Epithelial cell of proximal tubule (primary cell): Measurements from ENCODE around the gene C10orf71. TPM values are rescaled to one million over a fixed set of nuclear protein-coding genes. Genes with fewer than 3 reads are reported as not detected.

ENCODE experiments used
- DNase-seq: peaks from one replicate; pipeline ENCODE4 v3.0.0-alpha.2; 2011; ENCODE audit warnings: low read depth
- H3K4me3 ChIP-seq: 2 replicates; pipeline ENCODE4 v1.5.1; 2011; ENCODE audit warnings: low read depth, mild to moderate bottlenecking, low read length
- CTCF ChIP-seq: conservative IDR thresholded peaks from 2 replicates; pipeline ENCODE4 v1.5.1; 2012; ENCODE audit warnings: low read depth, mild to moderate bottlenecking, low read length
- total RNA-seq: library from RNA; depleted of rRNA; stranded (reverse); fragments of >200 nt; gene quantifications from 2 replicates; pipeline ENCODE4 v1.2.3, GENCODE V29; 2015

C10orf71 gene
- total RNA-seq, 1 donor from 2014 or later, result not detected

GRCh38 chr10:49329146-49329505, 30.2 kb downstream of the C10orf71 start:
- no peak for DNase-seq
- H3K4me3 ChIP-seq, result no peak overlapping the region
- TF ChIP-seq CTCF, result no peak

- H3K4me3 ChIP-seq, result no peak overlapping the region
- no peak for DNase-seq
- TF ChIP-seq CTCF, result no peak
Measured at GRCh38 chr10:49330127-49330665, 31.2 kb downstream of the C10orf71 start.

- no peak for TF ChIP-seq CTCF
Measured at GRCh38 chr10:49331431-49331830, 32.5 kb downstream of the C10orf71 start.

GRCh38 chr10:49332333-49332732, 33.4 kb downstream of the C10orf71 start:
- TF ChIP-seq CTCF, result no peak
- no peak for DNase-seq
- no peak overlapping the region for H3K4me3 ChIP-seq

More at GRCh38 chr10:49331431-49331830, 32.5 kb downstream of the C10orf71 start:
- no peak for DNase-seq
- H3K4me3 ChIP-seq, result no peak overlapping the region

GRCh38 chr10:49332768-49333167, 33.8 kb downstream of the C10orf71 start:
- no peak overlapping the region for H3K4me3 ChIP-seq
- TF ChIP-seq CTCF, result no peak
- no peak for DNase-seq

GRCh38 chr10:49333192-49333591, 34.2 kb downstream of the C10orf71 start:
- no peak for DNase-seq
- H3K4me3 ChIP-seq, result no peak overlapping the region
- no peak for TF ChIP-seq CTCF

GRCh38 chr10:49334964-49335363, 36.0 kb downstream of the C10orf71 start:
- no peak overlapping the region for H3K4me3 ChIP-seq
- no peak for DNase-seq
- no peak for TF ChIP-seq CTCF
